Vagina (tissue), 2 donors: Measurements from ENCODE around the gene PCDHB2.

ENCODE experiments used
- CTCF ChIP-seq, 3 experiments: fragments of 450-650 bp in 2 of 3; fragments of 200-600 bp in 1 of 3; sonication (generic) in 1 of 3; IDR thresholded peaks; one replicate each; pipeline ENCODE4 v1.5.1; 2017 to 2019; ENCODE audit warnings: antibody characterized with exemption in 3 of 3, mild to moderate bottlenecking in 2 of 3, moderate library complexity in 2 of 3
- POLR2A ChIP-seq, 2 donors: fragments of 450-650 bp; IDR thresholded peaks; one replicate each; pipeline ENCODE4 v1.6.1; 2017; ENCODE audit warnings: antibody characterized with exemption in 2 of 2, mild to moderate bottlenecking in 2 of 2, moderate library complexity in 2 of 2
- POLR2AphosphoS5 ChIP-seq, 2 donors: sonication (generic); formaldehyde crosslinking; IDR thresholded peaks; one replicate each; pipeline ENCODE4 v1.9.0; 2017; ENCODE audit warnings: antibody characterized with exemption in 2 of 2, mild to moderate bottlenecking in 2 of 2, low read depth in 1 of 2; ENCODE audit not compliant: insufficient read depth in 1 of 2

- TF ChIP-seq POLR2A (IDR thresholded peaks at IDR 0.05) (no peak), POLR2AphosphoS5 (IDR thresholded peaks at IDR 0.05; ENCODE audit: insufficient read depth in 1 of 2, low read depth in 1 of 2) (no peak), CTCF (IDR thresholded peaks at IDR 0.05) (no peak)
These were observed 12.2 kb upstream of the PCDHB2 start for GRCh38 chr5:141082228-141082627.
